GM19023 (cell line): Measurements from ENCODE around the gene GNG11.

Source experiments
- ATAC-seq: cut with Tn5 transposase; IDR thresholded peaks from one replicate; pipeline ENCODE4 v1.9.1; 2021; ENCODE audit warnings: mild to moderate bottlenecking, moderate library complexity; ENCODE audit not compliant: unreplicated experiment

Gene GNG11

DNA sequence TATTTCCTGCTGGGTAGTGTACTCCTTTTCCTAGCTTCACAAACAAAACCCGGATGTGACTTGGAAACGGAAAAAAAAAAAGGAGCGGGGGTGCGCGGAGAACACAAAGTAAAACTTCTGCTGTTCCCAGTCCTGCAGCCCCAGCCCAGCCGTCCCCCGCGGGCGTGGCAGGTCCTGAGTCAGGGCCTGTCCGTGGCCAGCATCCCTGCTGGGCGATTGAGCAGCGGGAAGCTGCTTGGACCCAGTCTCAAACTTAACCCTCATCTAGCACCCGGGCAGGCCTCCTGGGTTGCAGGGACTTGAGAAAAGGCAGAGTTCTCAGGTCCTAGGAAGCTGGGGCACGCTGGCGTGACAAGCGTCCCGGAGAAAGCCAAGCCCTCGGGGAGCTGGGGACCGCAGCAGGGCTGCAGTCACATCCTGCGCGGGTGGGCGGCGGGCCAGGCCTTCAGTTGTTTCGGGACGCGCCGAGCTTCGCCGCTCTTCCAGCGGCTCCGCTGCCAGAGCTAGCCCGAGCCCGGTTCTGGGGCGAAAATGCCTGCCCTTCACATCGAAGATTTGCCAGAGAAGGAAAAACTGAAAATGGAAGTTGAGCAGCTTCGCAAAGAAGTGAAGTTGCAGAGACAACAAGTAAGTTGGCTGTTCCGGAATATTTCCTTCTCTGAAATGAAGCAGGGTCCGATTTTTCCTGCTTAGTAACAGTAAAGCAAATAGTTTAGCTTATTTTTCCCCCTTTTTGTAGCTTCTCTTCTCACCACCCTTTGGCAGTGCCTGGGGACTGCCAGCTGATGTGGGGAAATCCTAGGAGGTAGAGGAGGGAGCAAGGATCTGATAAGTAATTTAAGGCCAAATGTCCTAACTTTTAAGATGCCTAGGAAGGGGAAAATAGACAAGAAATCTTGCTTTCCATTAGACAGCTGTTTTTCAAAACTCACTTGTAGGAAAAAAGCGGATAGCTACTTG is at the start of gene GNG11:
Gene GNG11, plus strand, starts transcription at position 129 of the 960 bp plus-strand sequence. Its CDS starts 403 bp downstream, at position 532.
- ATAC-seq = peak; percentile 90

GRCh38 chr7:93873998-93874574 is 47.4 kb upstream of the GNG11 start:
- no peak for ATAC-seq

GRCh38 chr7:93877742-93878141 is 43.8 kb upstream of the GNG11 start:
- no peak for ATAC-seq

DNA sequence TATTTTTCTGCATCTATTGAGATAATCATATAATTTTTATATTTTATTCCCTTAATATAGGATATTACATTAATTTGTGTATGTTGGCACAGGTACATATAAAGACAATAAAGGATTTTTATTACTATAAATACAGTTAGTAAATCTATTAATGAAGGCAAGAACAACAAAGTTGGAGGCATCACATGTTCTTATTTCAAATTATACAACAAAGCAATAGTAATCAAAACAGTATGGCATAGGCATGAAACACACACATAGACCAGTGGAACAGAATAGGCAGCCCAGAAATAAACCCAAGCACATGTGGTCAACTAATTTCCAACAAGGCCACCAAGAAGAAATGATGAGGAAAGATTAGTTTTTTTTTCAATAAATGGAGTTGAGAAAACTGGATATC is 42.2 kb upstream of the GNG11 start:
- no peak for ATAC-seq

- ATAC-seq = no peak
Observed at GRCh38 chr7:93882468-93882867, 39.1 kb upstream of the GNG11 start.

GRCh38 chr7:93883078-93883916 is 38.2 kb upstream of the GNG11 start:
- ATAC-seq = no peak

- ATAC-seq = no peak
Observed at GRCh38 chr7:93883917-93884345, 37.6 kb upstream of the GNG11 start.

GRCh38 chr7:93884541-93884940 is 37.0 kb upstream of the GNG11 start:
- ATAC-seq = no peak

- ATAC-seq = no peak
Observed at GRCh38 chr7:93889261-93889660, 32.3 kb upstream of the GNG11 start.

- ATAC-seq = no peak
Observed at GRCh38 chr7:93890041-93890463, 31.5 kb upstream of the GNG11 start.

DNA sequence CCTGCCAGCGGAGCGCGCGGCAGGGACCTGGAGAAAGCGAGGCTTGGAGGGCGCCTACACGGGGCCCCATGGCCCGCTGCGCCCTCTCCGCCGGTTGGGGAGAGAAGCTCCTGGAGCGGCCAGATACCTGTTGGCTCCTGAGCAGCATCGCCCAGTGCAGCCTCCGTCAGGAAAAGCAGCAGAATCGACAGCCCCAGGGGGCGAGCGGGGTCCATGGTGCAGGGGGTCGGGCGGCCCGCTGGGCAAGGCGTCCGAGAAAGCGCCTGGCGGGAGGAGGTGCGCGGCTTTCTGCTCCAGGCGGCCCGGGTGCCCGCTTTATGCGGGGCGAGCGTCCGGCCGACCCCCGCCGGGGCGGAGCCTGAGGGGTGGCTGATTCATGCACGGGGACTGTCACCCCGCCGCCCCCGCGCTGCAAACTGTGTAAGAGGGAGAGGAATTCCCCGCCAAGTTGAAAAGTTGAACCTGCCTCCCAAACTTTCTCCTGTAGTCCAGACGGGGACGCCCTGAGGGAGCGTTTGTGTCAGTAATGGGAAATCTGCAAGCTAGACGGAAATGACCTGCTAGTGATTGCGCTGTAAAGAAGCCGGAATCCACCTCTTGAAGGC is 31.0 kb upstream of the GNG11 start, which contains the start of gene TFPI2:
Gene TFPI2, minus strand, starts transcription at position 290 of the 605 bp plus-strand sequence. Its CDS starts 75 bp downstream, at position 215.
- no peak for ATAC-seq

GRCh38 chr7:93894426-93894825 is 27.1 kb upstream of the GNG11 start:
- ATAC-seq = no peak

GRCh38 chr7:93894966-93895640 is 26.4 kb upstream of the GNG11 start:
- ATAC-seq = no peak

GRCh38 chr7:93895859-93896600 is 25.5 kb upstream of the GNG11 start:
- no peak for ATAC-seq

- ATAC-seq = no peak
Observed at GRCh38 chr7:93897680-93898079, 23.9 kb upstream of the GNG11 start.

DNA sequence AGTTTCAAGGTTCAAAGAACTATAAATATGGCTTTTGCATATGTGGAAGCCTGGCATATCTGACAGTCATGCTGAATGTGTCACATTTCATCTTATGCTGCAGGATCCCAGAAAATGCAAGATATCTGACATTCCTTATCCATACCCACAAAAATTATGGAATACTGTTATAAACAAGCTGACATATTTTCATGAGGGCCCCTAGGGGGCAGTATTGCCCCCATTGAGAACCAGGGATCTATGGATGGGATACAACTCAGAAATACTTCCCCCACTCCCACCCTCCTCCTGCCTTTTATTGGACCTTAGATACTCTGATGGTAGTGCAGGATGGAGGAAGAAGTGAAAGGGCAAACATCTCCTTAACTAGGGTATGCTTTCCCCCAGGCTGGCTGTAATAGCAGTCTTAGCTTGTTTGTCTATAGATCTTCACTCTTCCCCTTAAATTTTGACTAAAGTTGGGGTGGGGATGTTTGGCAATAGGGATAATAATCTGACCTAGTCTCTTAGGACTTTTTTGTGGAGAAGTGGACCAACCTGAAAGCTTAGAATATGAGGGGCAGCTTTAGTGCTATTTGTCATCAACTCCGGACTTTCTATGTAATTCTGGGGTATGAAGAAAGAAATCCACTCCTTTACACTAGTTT is 18.6 kb upstream of the GNG11 start:
- no peak for ATAC-seq

DNA sequence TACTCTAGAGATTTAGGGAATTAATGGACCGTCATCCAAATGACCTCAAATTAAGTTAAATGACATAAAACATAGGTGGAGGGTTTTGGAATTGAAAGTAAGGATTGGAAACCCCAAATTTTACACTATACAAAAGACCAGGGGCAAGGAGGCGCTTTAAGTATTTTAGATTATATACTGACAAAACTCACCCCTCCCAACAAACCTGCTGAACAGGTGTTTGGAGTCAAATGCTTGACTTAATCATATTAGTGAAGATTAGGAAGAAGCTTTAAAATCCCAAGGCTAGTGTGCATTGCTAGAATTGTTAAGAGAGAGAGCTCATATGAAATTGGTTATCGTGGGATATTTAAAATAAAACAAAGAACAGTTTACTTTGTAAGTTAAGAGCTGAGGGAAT is 15.3 kb upstream of the GNG11 start, which contains the start of gene GNGT1:
Gene GNGT1, plus strand, starts transcription at position 301 of the 400 bp plus-strand sequence. CDS start 180 bp downstream, outside the sequence.
- ATAC-seq = no peak

DNA sequence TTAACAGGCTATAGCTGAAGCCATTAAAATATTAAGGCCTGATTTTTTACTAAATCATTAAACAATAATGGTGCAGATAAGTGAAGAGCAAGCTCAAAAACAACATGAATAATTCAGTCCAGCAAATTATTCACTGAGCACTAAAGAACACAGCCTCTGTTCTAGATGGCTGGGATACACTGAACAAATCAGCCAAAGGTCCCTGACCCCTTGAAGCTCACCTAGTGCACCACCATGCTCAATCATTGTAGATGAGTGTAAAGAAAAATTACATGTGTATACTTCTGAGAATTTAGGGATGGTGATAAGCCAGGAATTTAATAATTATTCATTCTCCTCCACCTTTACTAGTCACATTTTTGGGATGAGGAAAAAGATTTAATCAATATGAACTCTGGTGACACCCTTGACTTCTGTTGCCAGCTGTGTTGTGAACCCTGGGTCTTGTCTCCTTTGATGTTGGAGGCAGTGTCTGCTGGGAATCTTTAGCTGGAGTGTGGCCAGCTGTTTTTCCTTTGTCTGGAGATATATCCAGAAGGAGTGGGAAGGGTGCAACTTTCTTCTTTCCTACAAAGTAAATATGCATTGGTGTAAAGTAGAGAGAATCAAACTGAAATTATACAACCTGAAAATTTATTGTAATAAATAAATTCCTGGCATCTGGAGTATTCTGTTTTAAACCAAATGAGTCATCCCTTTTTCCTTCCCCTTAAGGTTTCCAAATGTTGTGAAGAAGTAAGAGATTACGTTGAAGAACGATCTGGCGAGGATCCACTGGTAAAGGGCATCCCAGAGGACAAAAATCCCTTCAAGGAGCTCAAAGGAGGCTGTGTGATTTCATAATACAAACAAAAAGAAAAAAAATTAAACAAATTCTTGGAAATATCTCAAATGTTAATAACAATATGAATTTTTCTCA is 11.2 kb upstream of the GNG11 start:
- ATAC-seq = no peak
